ENCODE results near the gene C5orf22.

C5orf22 gene

DNA sequence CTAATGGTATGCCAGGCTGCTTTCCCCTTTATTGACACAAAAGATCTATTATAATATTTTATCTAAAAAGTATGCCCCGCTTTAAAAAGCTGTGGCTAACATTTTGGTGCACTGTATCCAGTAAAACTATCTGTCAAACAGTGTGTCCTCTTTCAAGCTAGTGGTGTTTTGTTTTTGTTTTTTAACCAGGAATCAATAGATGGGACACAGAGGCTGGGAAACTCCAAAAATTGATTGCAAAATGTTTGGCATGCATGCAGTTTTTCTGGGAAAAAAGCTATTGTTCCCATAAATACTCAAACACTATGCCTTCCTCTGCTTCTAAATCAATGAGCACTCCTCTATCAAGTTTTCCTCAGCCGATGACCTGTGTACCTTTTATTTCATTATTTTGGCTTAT lies 72.5 kb downstream of the C5orf22 start:
- DNase-seq (ENCODE audit: low spot score): no peak
